D721Med (cell line): ENCODE results near the gene MAP1LC3B.

Experiments used
- DNase-seq: peaks from one replicate; pipeline ENCODE4 v3.0.0; 2011; ENCODE audit warnings: low spot score; ENCODE audit not compliant: insufficient read length
- FAIRE-seq: peaks from 2 replicates; lab custom pipeline; 2011; peaks lifted over from hg19 to GRCh38; lab: Jason Lieb, UNC
- TF ChIP-seq, protein P1 (sequence below): IDR thresholded peaks from 2 replicates; pipeline ENCODE4 v1.5.1; 2012; ENCODE audit warnings: mild to moderate bottlenecking, control low read depth; ENCODE audit not compliant: insufficient read depth; ENCODE audit errors: missing control alignments

Gene MAP1LC3B

DNA sequence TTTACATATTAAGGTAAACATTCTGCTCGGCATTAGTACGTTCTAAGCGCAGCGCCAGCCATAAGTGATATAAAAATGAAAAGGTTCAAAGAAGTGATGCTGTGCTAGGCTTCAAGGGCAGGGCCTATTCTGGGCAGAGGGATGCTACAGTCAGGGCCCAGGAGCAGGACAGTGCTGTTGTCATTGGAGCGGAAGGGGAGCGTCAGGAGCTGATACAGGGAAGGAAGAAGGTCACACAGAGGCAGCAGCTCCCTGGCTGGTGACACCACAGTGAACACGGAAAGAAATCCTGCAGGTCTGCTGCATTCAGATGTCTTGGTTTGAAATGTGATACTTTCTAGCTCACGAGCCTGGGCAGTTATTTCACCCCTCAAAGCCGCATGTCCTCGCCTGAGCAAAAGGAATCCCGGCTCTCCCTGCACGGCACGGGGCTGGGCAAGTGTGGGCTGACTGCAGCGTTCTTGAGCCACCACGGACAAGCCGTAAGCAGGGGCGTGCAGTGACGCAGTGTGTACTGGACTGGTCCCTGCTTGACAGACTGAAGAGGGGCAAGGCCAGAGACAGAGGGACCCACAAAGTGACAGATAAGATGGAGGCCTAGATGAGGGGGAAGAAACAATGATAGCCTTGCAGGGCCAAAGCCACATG lies 59.6 kb downstream of the MAP1LC3B start:
- FAIRE-seq, result no peak
- TF ChIP-seq, protein P1, sequence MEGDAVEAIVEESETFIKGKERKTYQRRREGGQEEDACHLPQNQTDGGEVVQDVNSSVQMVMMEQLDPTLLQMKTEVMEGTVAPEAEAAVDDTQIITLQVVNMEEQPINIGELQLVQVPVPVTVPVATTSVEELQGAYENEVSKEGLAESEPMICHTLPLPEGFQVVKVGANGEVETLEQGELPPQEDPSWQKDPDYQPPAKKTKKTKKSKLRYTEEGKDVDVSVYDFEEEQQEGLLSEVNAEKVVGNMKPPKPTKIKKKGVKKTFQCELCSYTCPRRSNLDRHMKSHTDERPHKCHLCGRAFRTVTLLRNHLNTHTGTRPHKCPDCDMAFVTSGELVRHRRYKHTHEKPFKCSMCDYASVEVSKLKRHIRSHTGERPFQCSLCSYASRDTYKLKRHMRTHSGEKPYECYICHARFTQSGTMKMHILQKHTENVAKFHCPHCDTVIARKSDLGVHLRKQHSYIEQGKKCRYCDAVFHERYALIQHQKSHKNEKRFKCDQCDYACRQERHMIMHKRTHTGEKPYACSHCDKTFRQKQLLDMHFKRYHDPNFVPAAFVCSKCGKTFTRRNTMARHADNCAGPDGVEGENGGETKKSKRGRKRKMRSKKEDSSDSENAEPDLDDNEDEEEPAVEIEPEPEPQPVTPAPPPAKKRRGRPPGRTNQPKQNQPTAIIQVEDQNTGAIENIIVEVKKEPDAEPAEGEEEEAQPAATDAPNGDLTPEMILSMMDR, result no peak

DNA sequence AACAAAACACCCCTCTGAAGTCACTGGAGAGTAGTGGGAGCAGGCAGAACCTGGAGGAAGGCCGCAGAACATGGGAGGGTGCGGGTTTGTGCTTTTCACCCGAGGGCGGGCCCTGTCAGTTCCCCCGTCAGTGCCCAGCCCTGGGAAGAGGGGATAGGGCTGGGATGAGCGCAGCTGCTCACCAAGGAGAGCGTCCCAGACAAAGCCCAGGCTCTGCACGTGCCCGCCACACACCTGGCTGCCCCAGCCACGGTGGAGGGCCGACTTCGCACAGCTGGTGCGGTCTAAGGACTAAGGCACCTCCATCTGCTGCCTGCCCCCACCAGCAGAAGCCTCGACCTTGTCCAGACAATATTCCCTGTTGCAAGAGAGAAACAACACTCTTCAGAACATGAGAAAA lies 61.2 kb downstream of the MAP1LC3B start:
- TF ChIP-seq, protein P1, result no peak
- DNase-seq (no peak), FAIRE-seq (no peak)

More for the DNA sequence above, 59.6 kb downstream of the MAP1LC3B start:
- no peak for DNase-seq
